Mesendoderm (in vitro differentiated cells): Measurements from ENCODE around the gene CCDC81. TPM values are rescaled to one million over a fixed set of nuclear protein-coding genes. Genes with fewer than 3 reads are reported as not detected.

Experiments
- DNase-seq: peaks from one replicate; pipeline ENCODE4 v3.0.0; 2013
- H2AK5ac ChIP-seq: 2 replicates; pipeline ENCODE4 v1.6.1; 2013; ENCODE audit warnings: low read length, inconsistent platforms
- H2BK120ac ChIP-seq: 2 replicates; pipeline ENCODE4 v1.6.1; 2013; ENCODE audit warnings: low read depth, mild to moderate bottlenecking, low read length, moderate library complexity, mixed read lengths
- H2BK15ac ChIP-seq: replicated peaks from 2 replicates; pipeline ENCODE4 v1.6.1; 2013; ENCODE audit warnings: low read depth, mild to moderate bottlenecking, moderate library complexity
- H2BK5ac ChIP-seq: 2 replicates; pipeline ENCODE4 v1.6.1; 2013; ENCODE audit warnings: low read length, inconsistent platforms
- H3K18ac ChIP-seq: 2 replicates; pipeline ENCODE4 v1.6.1; 2013; ENCODE audit warnings: mild to moderate bottlenecking, low read length, mixed read lengths
- H3K23ac ChIP-seq: one replicate; pipeline ENCODE4 v1.6.1; 2013; ENCODE audit warnings: low read length
- H3K27ac ChIP-seq: 2 replicates; pipeline ENCODE4 v1.5.1; 2013; ENCODE audit warnings: low read depth, mild to moderate bottlenecking, inconsistent platforms, low read length, moderate library complexity
- H3K27me3 ChIP-seq: 2 replicates; pipeline ENCODE4 v1.6.1; 2013; ENCODE audit warnings: low read length, control low read depth, mild to moderate bottlenecking, inconsistent platforms; ENCODE audit not compliant: insufficient read depth, poor library complexity
- H3K36me3 ChIP-seq: 2 replicates; pipeline ENCODE4 v1.6.1; 2013; ENCODE audit warnings: low read length, inconsistent platforms; ENCODE audit not compliant: control insufficient read depth, insufficient read depth
- H3K4ac ChIP-seq: one replicate; pipeline ENCODE4 v1.6.1; 2013; ENCODE audit warnings: low read depth, mild to moderate bottlenecking, low read length, moderate library complexity
- H3K4me1 ChIP-seq: 2 replicates; pipeline ENCODE4 v1.6.1; 2013; ENCODE audit warnings: low read depth, low read length, inconsistent platforms; ENCODE audit not compliant: control insufficient read depth
- H3K4me2 ChIP-seq: 2 replicates; pipeline ENCODE4 v1.6.1; 2013; ENCODE audit warnings: low read length
- H3K4me3 ChIP-seq: 2 replicates; pipeline ENCODE4 v1.5.1; 2013; ENCODE audit warnings: mild to moderate bottlenecking, low read length
- H3K56ac ChIP-seq: one replicate; pipeline ENCODE4 v1.6.1; 2013; ENCODE audit warnings: low read length
- H3K79me1 ChIP-seq: 2 replicates; pipeline ENCODE4 v1.6.1; 2013; ENCODE audit warnings: low read length, inconsistent platforms
- H3K79me2 ChIP-seq: 2 replicates; pipeline ENCODE4 v1.6.1; 2013; ENCODE audit warnings: mild to moderate bottlenecking, low read length; ENCODE audit not compliant: control insufficient read depth, insufficient read depth
- H3K9ac ChIP-seq: 2 replicates; pipeline ENCODE4 v1.6.1; 2013; ENCODE audit warnings: low read length, inconsistent platforms
- H4K5ac ChIP-seq: one replicate; pipeline ENCODE4 v1.6.1; 2013; ENCODE audit warnings: low read length
- H4K8ac ChIP-seq: one replicate; pipeline ENCODE4 v1.6.1; 2013; ENCODE audit warnings: low read depth, mild to moderate bottlenecking, control low read depth, low read length, moderate library complexity
- WGBS: extraction: QIAGEN DNeasy Blood & Tissue Kit; methylation state at CpG from one replicate; pipeline ENCODE4 v1.1.7; 2013; ENCODE audit warnings: low lambda C conversion rate, missing lambda C conversion rate; ENCODE audit not compliant: insufficient coverage; ENCODE audit errors: extremely low coverage; 5-methylcytosine and 5-hydroxymethylcytosine counted together
- polyA plus RNA-seq, 2 experiments: library from polyadenylated mRNA; stranded (reverse); fragments of 200-250 nt; gene quantifications; one replicate each; pipeline ENCODE4 v1.2.3, GENCODE V29; 2013

CCDC81 gene
- 0.34 TPM for polyA plus RNA-seq (2013, experiment 1 of 2)
- polyA plus RNA-seq (2013, experiment 2 of 2): 0.35 TPM

DNA sequence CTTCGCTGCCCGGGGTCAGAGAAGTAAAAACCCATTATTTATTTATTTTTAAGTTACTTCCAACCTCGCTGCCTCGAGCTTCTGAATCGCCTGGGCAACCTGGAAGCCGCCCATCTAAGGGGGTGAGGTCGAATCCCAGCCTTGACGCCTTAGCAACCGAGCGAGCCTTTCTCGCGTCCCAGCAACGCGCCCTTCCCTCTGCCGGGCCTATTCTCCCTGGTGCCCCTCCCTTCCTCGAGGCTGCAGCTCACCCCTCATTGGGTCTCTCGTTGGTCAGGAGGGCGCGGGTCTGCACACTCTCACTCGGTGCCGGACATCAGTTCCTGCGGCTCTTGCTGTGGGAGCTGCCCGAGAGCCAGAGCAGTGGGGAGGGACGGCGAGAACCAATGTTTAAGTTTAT, at the start of gene CCDC81:
CCDC81 (plus strand) TSS at position 302 of the 400 bp plus-strand sequence. CDS start 277 bp downstream, outside the sequence.
- no peak within 1 kb of the TSS for H3K18ac ChIP-seq
- no peak within 1 kb of the TSS for H4K8ac ChIP-seq
- no peak within 1 kb of the TSS for H2BK120ac ChIP-seq
- no CpG with 5 or more reads among the region's 25 CpGs for WGBS
- no peak within 1 kb of the TSS for H3K56ac ChIP-seq
- H2BK15ac ChIP-seq: no peak within 1 kb of the TSS
- no peaks in the 10 kb centered on the region for H3K79me1 ChIP-seq
- no peaks in the 10 kb centered on the region for H3K36me3 ChIP-seq
- H3K23ac ChIP-seq: no peak within 1 kb of the TSS
- no peak within 1 kb of the TSS for H3K4me3 ChIP-seq
- peak; percentile 85 for DNase-seq
- H4K5ac ChIP-seq: no peak within 1 kb of the TSS
- H3K4ac ChIP-seq: no peak within 1 kb of the TSS
- peak within 1 kb of the TSS; percentile 34 for H3K9ac ChIP-seq
- H3K4me1 ChIP-seq: peaks cover 3% of the 10 kb centered on the region
- no peak within 1 kb of the TSS for H2BK5ac ChIP-seq
- no peak within 1 kb of the TSS for H3K27ac ChIP-seq
- H3K79me2 ChIP-seq: no peaks in the 10 kb centered on the region
- H3K4me2 ChIP-seq: peak within 1 kb of the TSS; percentile 61
- no peaks in the 10 kb centered on the region for H3K27me3 ChIP-seq
- H2AK5ac ChIP-seq: no peak within 1 kb of the TSS

DNA sequence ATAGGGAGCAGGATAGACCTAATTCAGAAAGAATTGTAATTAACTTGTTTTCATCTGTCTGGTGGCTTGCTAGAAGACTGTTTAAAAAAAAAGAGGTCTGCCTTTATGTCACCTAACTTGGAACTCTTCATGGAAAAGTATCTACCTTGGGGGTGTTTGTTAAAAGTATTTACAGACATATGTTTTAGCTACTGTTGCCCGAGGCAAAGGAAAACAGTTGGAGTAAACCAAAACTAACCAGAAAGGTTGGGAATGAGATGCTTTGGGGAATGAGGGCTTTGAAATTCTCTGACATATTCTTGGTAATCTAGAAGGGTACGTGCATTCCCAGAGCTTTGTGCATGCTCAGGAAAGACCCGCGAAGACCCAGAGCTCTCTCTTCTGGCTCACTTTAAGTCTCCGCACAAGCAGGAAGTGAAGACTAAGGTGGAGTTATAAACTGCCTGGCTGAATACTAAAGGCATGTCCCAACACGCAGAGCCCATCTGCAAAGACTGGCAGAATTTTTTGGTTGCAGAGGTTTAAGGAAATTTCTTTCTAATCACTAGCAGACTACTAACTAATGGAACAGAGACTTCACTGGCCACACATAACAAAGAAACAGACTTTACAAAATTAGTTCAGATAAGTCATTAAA, 39.4 kb upstream of the CCDC81 start:
- Histone ChIP-seq H4K8ac (no peak overlapping the region), H3K79me2 (no peaks in the 10 kb centered on the region), H3K27ac (no peak overlapping the region), H3K4me2 (no peak overlapping the region), H3K36me3 (no peaks in the 10 kb centered on the region), H2BK5ac (no peak overlapping the region), H3K4ac (no peak overlapping the region), H3K56ac (no peak overlapping the region), H3K4me1 (no peaks in the 10 kb centered on the region), H3K4me3 (no peak overlapping the region), H3K23ac (no peak overlapping the region), H2BK120ac (no peak overlapping the region), H3K18ac (no peak overlapping the region), H3K9ac (no peak overlapping the region), H4K5ac (no peak overlapping the region), H3K27me3 (no peaks in the 10 kb centered on the region), H2AK5ac (no peak overlapping the region), H3K79me1 (no peaks in the 10 kb centered on the region), H2BK15ac (no peak overlapping the region)
- WGBS: no CpG with 5 or more reads among the region's 6 CpGs
- no peak for DNase-seq

DNA sequence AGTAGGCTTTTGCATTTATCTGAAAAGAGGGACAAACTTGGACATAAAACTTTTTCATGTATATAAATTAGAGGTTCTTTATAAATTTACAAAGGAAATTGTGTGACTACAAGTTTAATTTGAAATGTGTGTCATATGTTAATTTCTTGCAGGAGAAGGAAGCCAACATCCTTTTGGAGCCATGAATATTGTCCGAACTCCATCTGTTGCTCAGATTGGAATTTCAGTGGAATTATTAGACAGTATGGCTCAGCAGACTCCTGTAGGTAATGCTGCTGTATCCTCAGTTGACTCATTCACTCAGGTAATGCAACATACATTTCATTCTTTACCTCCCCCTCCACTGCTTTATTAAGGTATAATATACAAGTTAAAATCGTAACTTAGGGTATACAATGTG, 37.5 kb upstream of the CCDC81 start:
- no peaks in the 10 kb centered on the region for H3K36me3 ChIP-seq
- no peak overlapping the region for H3K27ac ChIP-seq
- WGBS: no CpG with 5 or more reads among the region's 2 CpGs

DNA sequence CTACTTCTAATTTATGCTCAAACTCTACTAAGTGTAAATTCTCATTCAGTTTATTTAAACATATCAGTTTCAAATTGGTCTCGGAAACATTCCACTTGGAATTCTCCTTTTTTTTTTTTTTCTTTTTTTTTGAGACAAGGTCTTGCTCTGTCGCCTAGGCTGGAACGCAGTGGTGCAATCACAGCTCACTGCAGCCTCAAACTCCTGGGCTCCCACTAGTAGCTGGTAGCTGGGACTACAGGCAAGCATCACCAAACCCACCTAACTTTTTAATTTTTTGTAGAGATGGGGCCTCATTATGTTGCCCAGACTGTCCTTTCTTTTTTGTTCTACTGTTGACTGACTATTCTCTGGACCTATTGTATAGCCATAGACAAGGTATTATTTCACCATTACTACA, 33.3 kb upstream of the CCDC81 start:
- no peak overlapping the region for H3K56ac ChIP-seq
- no peak overlapping the region for H4K5ac ChIP-seq
- no peaks in the 10 kb centered on the region for H3K27me3 ChIP-seq
- no peak overlapping the region for H3K4me2 ChIP-seq
- H3K4me1 ChIP-seq: no peaks in the 10 kb centered on the region
- H3K9ac ChIP-seq: no peak overlapping the region
- DNase-seq: peak; percentile 52
- H3K23ac ChIP-seq: no peak overlapping the region
- no peak overlapping the region for H4K8ac ChIP-seq
- H2BK5ac ChIP-seq: no peak overlapping the region
- no peaks in the 10 kb centered on the region for H3K36me3 ChIP-seq
- H3K4me3 ChIP-seq: no peak overlapping the region
- H2BK120ac ChIP-seq: no peak overlapping the region
- no peaks in the 10 kb centered on the region for H3K79me2 ChIP-seq
- H2BK15ac ChIP-seq: no peak overlapping the region
- H3K79me1 ChIP-seq: no peaks in the 10 kb centered on the region
- no CpG with 5 or more reads among the region's 3 CpGs for WGBS
- no peak overlapping the region for H3K27ac ChIP-seq
- H3K18ac ChIP-seq: no peak overlapping the region
- no peak overlapping the region for H2AK5ac ChIP-seq
- H3K4ac ChIP-seq: no peak overlapping the region

More for the DNA sequence above, 37.5 kb upstream of the CCDC81 start:
- Histone ChIP-seq H4K8ac (no peak overlapping the region), H2AK5ac (no peak overlapping the region), H3K23ac (no peak overlapping the region), H3K4me1 (no peaks in the 10 kb centered on the region), H4K5ac (no peak overlapping the region), H2BK120ac (no peak overlapping the region), H3K79me1 (no peaks in the 10 kb centered on the region), H3K79me2 (no peaks in the 10 kb centered on the region), H3K4me2 (no peak overlapping the region), H3K27me3 (no peaks in the 10 kb centered on the region), H2BK5ac (no peak overlapping the region), H3K18ac (no peak overlapping the region), H3K4me3 (no peak overlapping the region), H3K9ac (no peak overlapping the region), H2BK15ac (no peak overlapping the region), H3K56ac (no peak overlapping the region), H3K4ac (no peak overlapping the region)
- no peak for DNase-seq

GRCh38 chr11:86346513-86346912, 28.2 kb upstream of the CCDC81 start:
- no peak overlapping the region for H2BK5ac ChIP-seq
- no peaks in the 10 kb centered on the region for H3K79me2 ChIP-seq
- no peak overlapping the region for H3K9ac ChIP-seq
- no peak overlapping the region for H3K4me2 ChIP-seq
- H3K27ac ChIP-seq: no peak overlapping the region
- no peak overlapping the region for H2BK120ac ChIP-seq
- H2BK15ac ChIP-seq: no peak overlapping the region
- WGBS: no CpG with 5 or more reads among the region's 3 CpGs
- no peak overlapping the region for H4K8ac ChIP-seq
- H3K18ac ChIP-seq: peak overlapping the region; percentile 10
- no peak overlapping the region for H4K5ac ChIP-seq
- no peaks in the 10 kb centered on the region for H3K4me1 ChIP-seq
- no peak overlapping the region for H3K4me3 ChIP-seq
- H2AK5ac ChIP-seq: no peak overlapping the region
- no peaks in the 10 kb centered on the region for H3K79me1 ChIP-seq
- no peaks in the 10 kb centered on the region for H3K27me3 ChIP-seq
- no peaks in the 10 kb centered on the region for H3K36me3 ChIP-seq
- H3K23ac ChIP-seq: no peak overlapping the region
- H3K56ac ChIP-seq: no peak overlapping the region
- no peak for DNase-seq
- no peak overlapping the region for H3K4ac ChIP-seq

GRCh38 chr11:86355256-86355655, 19.4 kb upstream of the CCDC81 start:
- Histone ChIP-seq H3K18ac (no peak overlapping the region), H3K27me3 (no peaks in the 10 kb centered on the region), H3K4me2 (no peak overlapping the region), H3K27ac (no peak overlapping the region), H2AK5ac (no peak overlapping the region), H3K56ac (no peak overlapping the region), H3K36me3 (no peaks in the 10 kb centered on the region), H2BK15ac (no peak overlapping the region), H4K5ac (no peak overlapping the region), H3K4me3 (no peak overlapping the region), H4K8ac (no peak overlapping the region), H3K9ac (no peak overlapping the region), H3K23ac (no peak overlapping the region), H2BK5ac (no peak overlapping the region), H3K79me2 (no peaks in the 10 kb centered on the region), H3K79me1 (no peaks in the 10 kb centered on the region), H2BK120ac (no peak overlapping the region), H3K4me1 (no peaks in the 10 kb centered on the region), H3K4ac (no peak overlapping the region)
- WGBS: no CpG with 5 or more reads among the region's 4 CpGs
- DNase-seq: no peak
